ENCODE results near the gene CEPT1.

DNA sequence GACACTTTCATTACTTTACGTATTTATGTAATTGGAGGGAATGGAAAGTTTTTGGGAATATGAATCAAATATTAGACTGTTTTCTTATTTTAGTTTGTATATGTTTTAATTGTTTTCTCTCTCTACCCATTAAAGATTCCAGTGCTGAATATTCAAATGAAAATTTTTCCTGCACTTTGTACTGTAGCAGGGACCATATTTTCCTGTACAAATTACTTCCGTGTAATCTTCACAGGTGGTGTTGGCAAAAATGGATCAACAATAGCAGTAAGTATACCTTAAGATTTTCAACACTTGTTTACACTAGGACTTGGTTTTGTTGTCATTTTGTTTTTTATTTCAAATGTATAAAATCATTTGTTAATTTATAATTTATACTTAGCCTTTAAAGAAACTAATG lies 42.0 kb downstream of the CEPT1 start:
- no peak for TF ChIP-seq ETV6 (CRISPR knock-in tag; IDR thresholded peaks at IDR 0.05)
- TF ChIP-seq MXD4 (CRISPR knock-in tag; IDR thresholded peaks at IDR 0.05; ENCODE audit: borderline replicate concordance): no peak
- TF ChIP-seq ESRRA (CRISPR knock-in tag; IDR thresholded peaks at IDR 0.05; ENCODE audit: borderline replicate concordance): no peak
- TF ChIP-seq CREB1 (CRISPR knock-in tag; IDR thresholded peaks at IDR 0.05): no peak
- TF ChIP-seq CTCF (IDR thresholded peaks at IDR 0.05): no peak
- TF ChIP-seq, protein P1, sequence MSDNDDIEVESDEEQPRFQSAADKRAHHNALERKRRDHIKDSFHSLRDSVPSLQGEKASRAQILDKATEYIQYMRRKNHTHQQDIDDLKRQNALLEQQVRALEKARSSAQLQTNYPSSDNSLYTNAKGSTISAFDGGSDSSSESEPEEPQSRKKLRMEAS (CRISPR knock-in tag; IDR thresholded peaks at IDR 0.05): no peak
